ENCODE measurements around the gene C17orf113. TPM values are rescaled to one million over a fixed set of nuclear protein-coding genes. Genes with fewer than 3 reads are reported as not detected.

The C17orf113 gene
- total and polyA plus RNA-seq, 2 of the 13 experiments (the other 11 are each of a cell fraction or from before 2014, with no cell fraction given): 0.87 to 1.1 TPM

DNA sequence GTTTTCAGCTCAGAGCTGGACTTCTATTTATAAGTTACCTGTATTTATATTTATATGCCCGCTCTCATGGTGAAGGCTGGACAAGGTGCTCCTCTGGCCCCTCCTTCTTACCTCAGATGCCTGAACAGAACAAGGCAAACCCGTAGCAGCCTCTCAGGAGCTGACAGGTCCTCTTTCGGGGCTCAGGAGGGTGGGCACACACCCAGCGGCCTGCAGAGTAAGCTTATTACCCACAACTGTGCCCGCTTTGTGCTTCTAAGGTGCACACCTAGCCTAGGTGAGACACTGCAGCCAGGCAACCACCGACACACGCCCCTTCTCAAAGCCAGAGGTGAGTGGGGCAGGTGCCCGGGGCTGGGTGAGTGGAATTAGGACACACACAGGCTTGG, 25.2 kb downstream of the C17orf113 start (continued):
- TF ChIP-seq ZNF839 (CRISPR knock-in tag; IDR thresholded peaks at IDR 0.05; ENCODE audit: borderline replicate concordance): 0 out of 2 replicates have a peak, but pooled peaks have one; percentile 46
- TF ChIP-seq PITX1 (CRISPR knock-in tag; IDR thresholded peaks at IDR 0.05): peak; percentile 18; the same call in 1 of the 2 replicates
- no peak for TF ChIP-seq ZNF672 (CRISPR knock-in tag; IDR thresholded peaks at IDR 0.05)
- TF ChIP-seq BATF2 (CRISPR knock-in tag; IDR thresholded peaks at IDR 0.05): no peak
- peak; percentile 38; the same call in 1 of the 2 replicates for TF ChIP-seq KDM5B (CRISPR knock-in tag; IDR thresholded peaks at IDR 0.05; ENCODE audit: borderline replicate concordance)
- TF ChIP-seq, protein P1, sequence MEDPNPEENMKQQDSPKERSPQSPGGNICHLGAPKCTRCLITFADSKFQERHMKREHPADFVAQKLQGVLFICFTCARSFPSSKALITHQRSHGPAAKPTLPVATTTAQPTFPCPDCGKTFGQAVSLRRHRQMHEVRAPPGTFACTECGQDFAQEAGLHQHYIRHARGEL (CRISPR knock-in tag; IDR thresholded peaks at IDR 0.05): 0 out of 2 replicates have a peak, but pooled peaks have one; percentile 35
- TF ChIP-seq FOXO1 (CRISPR knock-in tag; IDR thresholded peaks at IDR 0.05): no peak
- TF ChIP-seq ZNF704 (CRISPR knock-in tag; IDR thresholded peaks at IDR 0.05; ENCODE audit: borderline replicate concordance): no peak
- no peak for TF ChIP-seq ZNF513 (CRISPR knock-in tag; conservative IDR thresholded peaks at IDR 0.05)
- no peak for TF ChIP-seq FOXK2 (IDR thresholded peaks at IDR 0.05)
- TF ChIP-seq ZNF496 (CRISPR knock-in tag; IDR thresholded peaks at IDR 0.05; ENCODE audit: insufficient replicate concordance): no peak
- peak; percentile 4 for TF ChIP-seq TEAD3 (CRISPR knock-in tag; optimal IDR thresholded peaks at IDR 0.05; ENCODE audit: borderline replicate concordance)
- no peak for TF ChIP-seq SMC3 (IDR thresholded peaks at IDR 0.05; ENCODE audit: low read length)
- peak; percentile 42; the same call in 1 of the 2 replicates for TF ChIP-seq MXD1 (CRISPR knock-in tag; IDR thresholded peaks at IDR 0.05)
- no peak for TF ChIP-seq MEF2D (CRISPR knock-in tag; IDR thresholded peaks at IDR 0.05)
- peak; percentile 79 for TF ChIP-seq AGO2 (optimal IDR thresholded peaks at IDR 0.05; ENCODE audit: low read depth, low read length)
- 0 out of 2 replicates have a peak, but pooled peaks have one; percentile 36 for TF ChIP-seq ZNF253 (CRISPR knock-in tag; IDR thresholded peaks at IDR 0.05; ENCODE audit: borderline replicate concordance)
- TF ChIP-seq MED8 (CRISPR knock-in tag; IDR thresholded peaks at IDR 0.05; ENCODE audit: insufficient replicate concordance): peak; percentile 52
- TF ChIP-seq THAP9 (CRISPR knock-in tag; IDR thresholded peaks at IDR 0.05; ENCODE audit: borderline replicate concordance): peak; percentile 25; the same call in 1 of the 2 replicates
- TF ChIP-seq ATF7-NPFF (CRISPR knock-in tag; IDR thresholded peaks at IDR 0.05; ENCODE audit: low read depth): 0 out of 2 replicates have a peak, but pooled peaks have one; percentile 15

All from HepG2 (cell line).